Measurements from ENCODE around the gene MTA1.

DNA sequence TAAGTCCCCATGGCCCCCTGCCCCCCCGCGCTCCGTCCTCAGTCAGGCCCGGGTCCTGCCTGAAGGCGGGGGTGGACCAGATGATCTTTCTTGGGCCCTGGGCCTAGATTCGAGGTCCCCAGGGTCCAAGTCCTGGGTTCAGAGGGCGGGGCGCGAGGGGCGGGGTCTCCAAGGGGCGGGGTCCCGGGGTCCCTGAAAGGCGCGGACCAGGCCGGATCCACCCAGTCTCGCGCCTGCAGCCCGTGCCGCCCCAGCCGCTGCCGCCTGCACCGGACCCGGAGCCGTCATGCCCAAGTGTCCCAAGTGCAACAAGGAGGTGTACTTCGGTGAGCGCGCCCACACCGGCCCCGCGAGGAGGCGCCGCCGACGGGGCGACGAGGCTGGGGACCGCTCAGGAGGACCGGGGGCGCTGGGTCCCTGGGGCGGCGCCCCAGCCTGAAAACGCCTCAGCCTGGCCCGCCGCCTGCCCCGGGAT is 67.4 kb downstream of the MTA1 start:
- TF ChIP-seq, protein P1, sequence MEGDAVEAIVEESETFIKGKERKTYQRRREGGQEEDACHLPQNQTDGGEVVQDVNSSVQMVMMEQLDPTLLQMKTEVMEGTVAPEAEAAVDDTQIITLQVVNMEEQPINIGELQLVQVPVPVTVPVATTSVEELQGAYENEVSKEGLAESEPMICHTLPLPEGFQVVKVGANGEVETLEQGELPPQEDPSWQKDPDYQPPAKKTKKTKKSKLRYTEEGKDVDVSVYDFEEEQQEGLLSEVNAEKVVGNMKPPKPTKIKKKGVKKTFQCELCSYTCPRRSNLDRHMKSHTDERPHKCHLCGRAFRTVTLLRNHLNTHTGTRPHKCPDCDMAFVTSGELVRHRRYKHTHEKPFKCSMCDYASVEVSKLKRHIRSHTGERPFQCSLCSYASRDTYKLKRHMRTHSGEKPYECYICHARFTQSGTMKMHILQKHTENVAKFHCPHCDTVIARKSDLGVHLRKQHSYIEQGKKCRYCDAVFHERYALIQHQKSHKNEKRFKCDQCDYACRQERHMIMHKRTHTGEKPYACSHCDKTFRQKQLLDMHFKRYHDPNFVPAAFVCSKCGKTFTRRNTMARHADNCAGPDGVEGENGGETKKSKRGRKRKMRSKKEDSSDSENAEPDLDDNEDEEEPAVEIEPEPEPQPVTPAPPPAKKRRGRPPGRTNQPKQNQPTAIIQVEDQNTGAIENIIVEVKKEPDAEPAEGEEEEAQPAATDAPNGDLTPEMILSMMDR (IDR thresholded peaks at IDR 0.05) = no peak
- peak; percentile 10 for TF ChIP-seq EZH2 (IDR thresholded peaks at IDR 0.05)
- no peak for TF ChIP-seq EZH2phosphoT487 (IDR thresholded peaks at IDR 0.05)

All from neural progenitor cell (in vitro differentiated cells).